Stimulated activated CD4-positive, alpha-beta T cell treated with anti-CD3 and anti-CD28 coated beads, Interleukin-12 subunit alpha, Interleukin-12 subunit beta, amount 100 ng/mL, for 48 hours (primary cell): ENCODE data around the gene DNAH10.
A peak's percentile ranks its signal among the peaks of the same experiment; 100 is the strongest.

ENCODE experiments used
- DNase-seq, 3 donors: peaks; one replicate each; pipeline ENCODE4 v3.0.0-alpha.2; 2020; ENCODE audit warnings: low read depth in 2 of 3, low spot score in 1 of 3

DNAH10 gene

DNA sequence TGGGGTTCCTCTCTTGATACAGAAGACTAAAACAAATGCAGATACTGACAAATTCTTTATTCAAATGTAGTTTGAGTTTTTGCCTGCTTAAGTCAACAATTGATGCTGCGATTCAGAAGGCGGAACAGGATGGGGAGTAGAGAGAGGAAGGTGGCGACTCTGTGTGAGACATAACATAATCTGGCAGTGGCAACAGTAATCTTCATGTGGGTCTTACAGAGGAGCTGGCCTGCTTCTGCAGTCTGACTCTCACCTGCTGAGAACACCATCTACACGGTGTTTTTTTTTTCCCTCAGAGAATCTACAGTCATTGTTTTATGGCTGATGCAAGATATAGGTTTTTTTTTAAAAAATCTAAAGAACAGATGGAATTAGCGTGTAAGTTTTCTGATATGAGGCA, 200.4 kb downstream of the DNAH10 start:
- DNase-seq, result no peak

DNA sequence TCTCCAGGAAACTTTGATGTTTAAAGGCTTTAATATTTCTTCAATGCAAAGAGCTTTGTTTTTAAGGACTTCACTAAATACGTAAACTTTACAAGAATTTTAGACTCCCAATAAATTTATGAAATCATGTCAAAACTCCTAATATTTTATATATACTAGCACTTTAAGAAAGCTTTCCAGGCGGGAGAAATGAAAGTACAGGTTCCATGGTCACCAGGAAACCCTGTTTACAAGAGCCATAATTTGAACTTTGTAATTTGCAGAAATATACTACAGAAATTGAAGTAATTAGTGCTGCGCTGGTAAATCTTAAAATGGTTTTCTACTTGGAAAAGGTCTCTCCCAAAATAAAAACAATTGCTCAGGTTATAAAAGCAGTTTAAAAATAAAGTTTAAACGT, 201.7 kb downstream of the DNAH10 start:
- no peak for DNase-seq

GRCh38 chr12:123965382-123965781, 203.3 kb downstream of the DNAH10 start:
- DNase-seq, result no peak

GRCh38 chr12:123966596-123966995, 204.5 kb downstream of the DNAH10 start:
- no peak for DNase-seq

GRCh38 chr12:123967121-123967586, 205.1 kb downstream of the DNAH10 start:
- DNase-seq, result no peak

DNA sequence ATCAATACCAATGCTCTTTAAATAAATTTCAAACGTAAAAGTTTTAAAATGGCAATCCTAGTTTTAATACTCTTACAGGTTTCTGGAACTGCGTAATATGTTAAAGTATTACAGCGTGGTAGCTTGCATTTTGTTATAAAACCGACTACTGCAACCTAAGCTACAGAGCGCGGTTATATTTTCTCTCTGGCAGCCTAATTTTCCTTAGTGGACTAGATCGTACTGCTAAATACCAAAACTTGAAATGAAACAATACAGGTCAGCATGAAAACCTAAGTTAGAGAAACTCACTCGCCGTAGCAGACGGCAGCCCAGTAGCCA, 209.3 kb downstream of the DNAH10 start:
- DNase-seq, result no peak

DNA sequence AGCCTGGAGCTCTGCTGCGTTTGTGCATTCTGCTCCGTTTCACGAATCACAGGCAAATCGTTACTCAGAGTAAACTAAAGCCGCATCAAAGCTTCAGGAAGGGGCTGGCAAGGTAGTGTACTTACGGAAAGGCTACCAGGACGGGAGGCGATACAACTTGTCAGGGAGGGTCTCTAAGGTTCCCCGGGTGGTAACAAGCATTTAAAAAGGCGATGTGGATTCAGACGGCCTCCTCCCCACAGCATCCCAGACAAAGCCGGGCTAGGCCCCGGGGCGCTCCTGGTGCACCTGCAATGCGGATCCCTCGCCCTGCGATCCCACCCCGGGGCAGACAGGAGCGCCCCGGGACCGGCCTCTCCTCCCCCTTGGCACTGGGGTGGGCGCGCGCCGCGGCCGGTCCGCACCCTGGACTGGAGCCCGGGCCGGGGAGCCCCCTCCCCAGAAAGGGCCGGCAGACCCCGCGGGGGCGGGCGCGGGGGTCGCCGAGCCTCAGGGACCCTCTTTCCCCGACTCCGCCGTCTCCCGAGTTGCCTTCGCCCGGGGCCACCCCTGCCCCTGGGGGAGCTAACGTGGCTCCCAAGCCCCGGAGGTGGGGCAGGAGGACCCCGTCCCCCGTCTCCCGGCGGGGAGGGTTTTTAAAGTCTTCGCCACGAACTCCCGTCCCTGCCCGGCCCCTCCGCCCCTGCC, 209.8 kb downstream of the DNAH10 start:
- peak in 2 of 3 donors; percentile 9 to 18 for DNase-seq

- peak; percentile 86 to 92 (median 88) for DNase-seq
These were observed 210.6 kb downstream of the DNAH10 start, which contains the start of the genes CCDC92 and ZNF664 for GRCh38 chr12:123972457-123973401. Gene CCDC92, minus strand, starts transcription at chr12:123972831. Its CDS starts 28,526 bp downstream, at chr12:123944305. Gene ZNF664, plus strand, starts transcription at chr12:123973215. Its CDS starts 38,930 bp downstream, at chr12:124012145.

GRCh38 chr12:123973552-123974341, 211.6 kb downstream of the DNAH10 start:
- DNase-seq, result peak in 2 of 3 donors; percentile 1 to 20

DNA sequence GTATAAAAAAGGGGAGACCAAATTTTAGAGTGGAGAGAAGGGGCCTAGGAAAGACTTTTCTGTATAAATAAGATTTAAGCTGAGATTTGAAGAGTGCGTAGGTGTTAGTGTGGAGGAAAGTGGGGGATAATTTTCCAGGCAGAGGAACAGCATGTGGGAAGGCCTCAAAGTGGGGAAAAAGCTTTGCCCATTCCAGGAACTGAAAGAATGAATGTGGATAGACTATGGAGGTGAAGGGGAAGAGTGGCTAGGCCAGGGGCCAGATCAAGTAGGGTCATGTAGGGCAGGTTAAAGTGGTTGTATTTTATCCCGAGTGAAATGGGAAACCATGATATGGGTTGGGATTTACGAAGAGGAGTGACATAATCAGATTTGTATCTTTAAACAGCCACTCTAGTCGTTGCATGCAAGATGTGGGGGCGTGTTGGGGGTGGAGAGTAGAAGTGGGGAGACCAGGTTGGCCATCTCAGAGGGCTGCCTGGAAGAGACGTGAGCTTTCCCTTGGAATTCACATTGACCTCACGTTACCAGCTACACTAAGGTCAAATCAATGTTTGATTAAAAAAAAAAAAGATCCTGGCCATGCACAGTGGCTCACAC, 214.2 kb downstream of the DNAH10 start:
- DNase-seq, result no peak

- no peak for DNase-seq
These were observed 217.5 kb downstream of the DNAH10 start for GRCh38 chr12:123979566-123979965.

GRCh38 chr12:123982269-123982668, 220.2 kb downstream of the DNAH10 start:
- DNase-seq, result no peak

DNA sequence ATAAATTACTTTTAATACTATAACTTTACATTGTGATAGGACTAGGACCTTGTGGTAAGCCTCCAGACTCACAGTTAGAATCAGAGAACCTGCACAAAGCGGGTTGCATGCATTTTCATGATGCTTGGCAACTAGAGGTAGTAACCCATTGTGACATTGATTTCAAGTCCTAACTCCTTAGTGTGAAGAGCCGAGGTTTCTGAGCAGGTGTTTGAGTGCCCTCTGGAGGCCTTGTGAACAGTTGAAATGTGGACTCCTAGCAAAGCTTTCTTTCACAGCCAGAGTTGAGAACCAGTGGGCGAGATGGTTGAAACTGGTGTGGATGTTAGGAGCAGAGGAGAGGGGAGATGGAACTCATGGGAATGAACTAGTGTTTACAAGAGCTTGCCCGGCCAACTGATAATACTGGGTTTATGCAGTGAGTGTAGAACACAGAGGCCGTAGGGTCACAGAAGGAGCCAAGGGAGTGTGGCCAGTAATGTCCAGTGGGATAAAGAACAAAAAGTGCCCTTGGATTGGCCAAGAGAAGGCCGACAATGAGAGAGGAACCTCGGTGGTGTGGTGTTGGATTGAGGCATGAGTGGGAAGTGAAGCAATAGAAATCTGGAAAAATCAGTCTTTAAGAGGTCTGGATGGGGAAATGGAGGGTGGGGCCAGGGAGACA, 221.9 kb downstream of the DNAH10 start:
- DNase-seq, result peak in 1 of 3 donors; percentile 10

DNA sequence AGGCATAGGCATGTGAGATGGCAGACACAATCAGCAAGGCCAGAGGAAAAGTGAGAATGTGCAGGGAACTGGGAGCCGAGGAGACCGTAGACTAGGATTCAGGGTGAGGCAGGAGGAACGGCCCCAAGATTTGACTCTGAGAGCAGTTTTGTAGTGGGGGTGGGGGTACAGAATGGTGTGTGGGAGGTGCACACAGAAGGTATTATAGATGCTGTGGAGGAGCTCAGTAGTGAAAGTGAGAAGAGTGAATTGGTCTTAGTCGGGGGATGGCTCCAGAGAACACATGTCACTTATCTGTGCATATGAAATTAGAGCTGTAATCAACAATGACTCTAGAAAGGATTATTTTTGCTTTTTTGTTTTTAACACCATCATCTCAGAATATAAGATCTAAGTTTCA, 222.8 kb downstream of the DNAH10 start:
- DNase-seq, result no peak
